Globus pallidus (tissue), 1 donor: ENCODE data around the gene FAM204A.

Experiments
- DNase-seq: peaks from one replicate; pipeline ENCODE4 v3.0.0-alpha.2; 2015; ENCODE audit warnings: low spot score

FAM204A gene

GRCh38 chr10:118341791-118342637 is at the start of gene FAM204A:
FAM204A (minus strand) TSS chr10:118342324; CDS start chr10:118336415, 5,909 bp downstream.
- DNase-seq = peak; percentile 87

GRCh38 chr10:118383699-118384098 is 41.6 kb upstream of the FAM204A start:
- DNase-seq = no peak

- DNase-seq = no peak
These were observed 41.1 kb upstream of the FAM204A start for GRCh38 chr10:118383063-118383689.

GRCh38 chr10:118374404-118374803 is 32.3 kb upstream of the FAM204A start:
- no peak for DNase-seq

- DNase-seq = no peak
These were observed 31.7 kb upstream of the FAM204A start for GRCh38 chr10:118373786-118374185.

- DNase-seq = no peak
These were observed 28.4 kb upstream of the FAM204A start for GRCh38 chr10:118370499-118370898.

GRCh38 chr10:118369641-118370205 is 27.6 kb upstream of the FAM204A start:
- no peak for DNase-seq

- no peak for DNase-seq
These were observed 23.6 kb upstream of the FAM204A start for GRCh38 chr10:118365702-118366101.

- no peak for DNase-seq
These were observed 20.0 kb upstream of the FAM204A start for GRCh38 chr10:118362103-118362502.

GRCh38 chr10:118358327-118358726 is 16.2 kb upstream of the FAM204A start:
- DNase-seq = no peak

GRCh38 chr10:118357841-118358240 is 15.7 kb upstream of the FAM204A start:
- no peak for DNase-seq

- no peak for DNase-seq
These were observed 14.5 kb upstream of the FAM204A start for GRCh38 chr10:118356628-118357027.

- DNase-seq = no peak
These were observed 13.1 kb upstream of the FAM204A start for GRCh38 chr10:118355234-118355633.

- DNase-seq = no peak
These were observed 7.1 kb upstream of the FAM204A start for GRCh38 chr10:118349235-118349634.

- DNase-seq = no peak
These were observed 1.4 kb upstream of the FAM204A start for GRCh38 chr10:118343549-118343948.

GRCh38 chr10:118343115-118343514 is 991 bp upstream of the FAM204A start:
- no peak for DNase-seq

GRCh38 chr10:118342638-118343020 is 505 bp upstream of the FAM204A start:
- no peak for DNase-seq

- no peak for DNase-seq
These were observed 1.6 kb downstream of the FAM204A start for GRCh38 chr10:118340486-118340885.

GRCh38 chr10:118339111-118339510 is 3.0 kb downstream of the FAM204A start:
- no peak for DNase-seq

- DNase-seq = no peak
These were observed 4.8 kb downstream of the FAM204A start for GRCh38 chr10:118337356-118337755.

- no peak for DNase-seq
These were observed 8.3 kb downstream of the FAM204A start for GRCh38 chr10:118333871-118334270.

GRCh38 chr10:118332948-118333710 is 9.0 kb downstream of the FAM204A start:
- DNase-seq = no peak
